AG04450 (cell line): ENCODE data around the gene PLEKHA8. TPM values are rescaled to one million over a fixed set of nuclear protein-coding genes. Genes with fewer than 3 reads are reported as not detected.

Experiments used
- CTCF ChIA-PET: fragments of 300-600, 350-600 bp; formaldehyde crosslinking; extraction: SDS; loops from one replicate; lab custom pipeline; 2022; ENCODE audit warnings: antibody characterized with exemption, inconsistent platforms; lab: Charles Lee
- POLR2A ChIA-PET: fragments of 350-600 bp; formaldehyde crosslinking; extraction: SDS; loops from one replicate; lab custom pipeline; 2021; ENCODE audit warnings: antibody characterized with exemption, inconsistent platforms; lab: Yijun Ruan, JAX
- DNase-seq: peaks from one replicate; pipeline ENCODE4 v3.0.0-alpha.2; 2011; ENCODE audit warnings: low read depth, low spot score
- H3K27ac ChIP-seq: one replicate; pipeline ENCODE4 v1.5.1; 2012; ENCODE audit warnings: low read depth, low read length, control low read depth
- H3K27me3 ChIP-seq: one replicate; pipeline ENCODE4 v1.6.0; 2012; ENCODE audit warnings: low read length; ENCODE audit not compliant: control insufficient read depth, insufficient read depth
- H3K4me3 ChIP-seq: 2 replicates; pipeline ENCODE4 v1.5.1; 2011; ENCODE audit warnings: mild to moderate bottlenecking, low read depth, low read length, control low read depth
- H3K9me3 ChIP-seq: 2 replicates; pipeline ENCODE4 v1.5.1; 2012; ENCODE audit warnings: low read length; ENCODE audit not compliant: control insufficient read depth, insufficient read depth
- polyA plus RNA-seq: library from polyadenylated mRNA; depleted of rRNA; stranded (reverse); fragments of >200 nt; gene quantifications from 2 replicates; pipeline ENCODE4 v1.2.3, GENCODE V29; 2011
- TF ChIP-seq, protein P1 (sequence below): IDR thresholded peaks from 2 replicates; pipeline ENCODE4 v1.5.1; 2011; ENCODE audit warnings: low read depth, low read length, control low read depth, inconsistent platforms

PLEKHA8 gene
- polyA plus RNA-seq, 1 experiment: 12.6 TPM

DNA sequence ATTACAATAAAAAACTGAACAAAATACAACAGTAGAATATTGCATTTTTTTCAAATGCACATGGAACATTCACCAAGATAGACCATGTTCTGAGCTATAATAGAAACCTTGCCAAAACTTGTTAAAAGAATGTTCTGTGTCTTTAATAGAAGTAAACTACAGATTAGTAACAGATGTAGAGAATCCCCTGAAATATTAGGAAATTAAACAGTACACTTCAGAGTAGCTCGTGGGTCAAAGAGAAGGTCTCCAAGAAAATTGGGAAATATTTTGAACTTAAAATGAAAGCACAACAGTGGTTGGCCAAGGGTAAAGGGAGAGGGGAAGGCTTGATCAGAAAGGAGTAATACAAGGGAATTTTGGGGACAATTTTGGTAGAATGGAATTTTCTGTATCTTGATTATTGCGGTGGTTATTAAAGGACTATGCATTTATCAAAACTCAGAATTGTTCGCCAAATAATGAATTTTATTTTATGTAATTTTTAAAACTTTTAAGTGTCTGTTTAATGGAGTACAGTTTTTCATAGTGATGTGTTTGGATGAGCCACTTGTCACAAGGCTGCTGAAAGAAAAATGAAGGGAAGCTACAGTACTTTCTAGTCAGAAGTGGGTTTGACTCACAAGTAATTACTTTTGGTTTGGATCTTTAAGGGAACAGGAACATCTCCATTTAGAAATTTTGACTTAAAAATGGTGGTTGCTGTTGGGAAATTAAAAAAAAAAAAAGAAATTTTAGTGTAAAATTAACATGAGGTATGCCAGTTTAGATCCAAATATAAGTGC, 10.2 kb downstream of the PLEKHA8 start:
- H3K27me3 ChIP-seq: no peaks in the 10 kb centered on the region
- DNase-seq: no peak
- TF ChIP-seq, protein P1, sequence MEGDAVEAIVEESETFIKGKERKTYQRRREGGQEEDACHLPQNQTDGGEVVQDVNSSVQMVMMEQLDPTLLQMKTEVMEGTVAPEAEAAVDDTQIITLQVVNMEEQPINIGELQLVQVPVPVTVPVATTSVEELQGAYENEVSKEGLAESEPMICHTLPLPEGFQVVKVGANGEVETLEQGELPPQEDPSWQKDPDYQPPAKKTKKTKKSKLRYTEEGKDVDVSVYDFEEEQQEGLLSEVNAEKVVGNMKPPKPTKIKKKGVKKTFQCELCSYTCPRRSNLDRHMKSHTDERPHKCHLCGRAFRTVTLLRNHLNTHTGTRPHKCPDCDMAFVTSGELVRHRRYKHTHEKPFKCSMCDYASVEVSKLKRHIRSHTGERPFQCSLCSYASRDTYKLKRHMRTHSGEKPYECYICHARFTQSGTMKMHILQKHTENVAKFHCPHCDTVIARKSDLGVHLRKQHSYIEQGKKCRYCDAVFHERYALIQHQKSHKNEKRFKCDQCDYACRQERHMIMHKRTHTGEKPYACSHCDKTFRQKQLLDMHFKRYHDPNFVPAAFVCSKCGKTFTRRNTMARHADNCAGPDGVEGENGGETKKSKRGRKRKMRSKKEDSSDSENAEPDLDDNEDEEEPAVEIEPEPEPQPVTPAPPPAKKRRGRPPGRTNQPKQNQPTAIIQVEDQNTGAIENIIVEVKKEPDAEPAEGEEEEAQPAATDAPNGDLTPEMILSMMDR: no peak
- CTCF ChIA-PET: interaction anchor here (1.2 to 6.1 kb wide), 2 partner anchors 24 to 36 kb away, joined by 5 to 36 read pairs; no protein-coding TSS in a partner anchor
- no peaks in the 10 kb centered on the region for H3K9me3 ChIP-seq
- no peak overlapping the region for H3K27ac ChIP-seq
- POLR2A ChIA-PET: interaction anchor here (0.7 kb wide), 1 partner anchor 11 kb away, joined by 3 read pairs; no protein-coding TSS in a partner anchor
- no peak overlapping the region for H3K4me3 ChIP-seq

DNA sequence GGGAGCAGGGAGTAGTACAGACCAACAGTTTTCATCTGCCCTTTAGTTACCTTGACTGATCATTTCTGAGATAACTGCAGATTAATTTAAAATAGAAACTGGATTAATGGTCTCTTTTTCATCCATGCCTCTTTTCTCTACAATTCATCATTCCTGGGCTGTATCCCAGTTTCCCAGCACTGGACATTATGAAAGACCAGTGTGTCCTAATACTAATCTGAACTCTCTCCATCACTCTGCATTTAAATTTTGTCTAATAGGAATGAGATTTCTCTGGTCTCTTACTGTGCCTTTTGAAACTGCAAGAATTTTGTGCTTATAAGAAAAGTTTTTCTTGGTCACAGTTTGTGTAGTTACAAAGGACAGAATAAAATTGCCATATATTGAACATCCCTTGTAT, 12.7 kb downstream of the PLEKHA8 start:
- CTCF ChIA-PET: interaction anchor here (0.7 to 1.8 kb wide), 4 partner anchors 21 to 293 kb away, joined by 4 to 10 read pairs (median 10); no protein-coding TSS in a partner anchor
- DNase-seq: no peak
- TF ChIP-seq, protein P1: no peak
- Histone ChIP-seq H3K9me3 (no peaks in the 10 kb centered on the region), H3K27me3 (no peaks in the 10 kb centered on the region), H3K4me3 (no peak overlapping the region), H3K27ac (no peak overlapping the region)
- POLR2A ChIA-PET: no interaction called here

DNA sequence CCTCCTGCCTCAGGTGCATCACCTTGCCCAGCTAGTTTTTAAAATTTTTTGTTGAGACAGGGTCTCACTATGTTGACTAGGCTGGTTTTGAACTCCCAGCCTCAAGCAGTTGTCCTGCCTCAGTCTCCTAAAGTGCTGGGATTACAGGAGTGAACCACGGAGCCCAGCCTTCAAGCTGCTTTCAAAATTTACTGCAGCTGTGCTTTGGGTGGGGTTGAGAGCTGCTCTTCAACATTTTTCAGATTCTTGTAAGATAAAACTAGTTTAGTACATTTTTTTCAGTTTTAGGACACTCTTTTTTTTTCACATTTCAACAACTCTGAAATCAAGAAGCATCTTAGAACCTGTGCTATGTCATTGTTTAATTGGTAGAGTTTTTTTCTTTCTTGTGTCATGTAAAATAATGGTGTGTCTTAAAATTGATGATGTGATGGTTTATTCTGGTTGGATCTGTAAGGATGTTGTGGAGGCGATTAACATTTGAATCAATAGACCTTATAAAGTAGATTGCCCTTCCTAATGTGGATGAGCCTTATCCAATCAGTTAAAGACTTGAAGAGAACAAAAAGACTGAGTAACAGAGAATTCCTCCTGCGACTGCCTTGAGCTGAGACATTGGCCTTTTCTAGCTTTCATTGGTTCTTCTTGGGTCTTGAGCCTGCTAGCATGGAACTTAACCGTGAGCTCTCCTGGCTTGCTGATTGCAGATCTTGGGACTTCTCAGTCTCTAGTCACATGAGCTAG, 13.5 kb downstream of the PLEKHA8 start:
- CTCF ChIA-PET: interaction anchor here (0.7 to 1.8 kb wide), 3 partner anchors 21 to 294 kb away, joined by 9 to 10 read pairs (median 10); no protein-coding TSS in a partner anchor
- H3K4me3 ChIP-seq: no peak overlapping the region
- H3K27ac ChIP-seq: no peak overlapping the region
- POLR2A ChIA-PET: no interaction called here
- no peaks in the 10 kb centered on the region for H3K9me3 ChIP-seq
- DNase-seq: no peak
- no peaks in the 10 kb centered on the region for H3K27me3 ChIP-seq
- TF ChIP-seq, protein P1: no peak

DNA sequence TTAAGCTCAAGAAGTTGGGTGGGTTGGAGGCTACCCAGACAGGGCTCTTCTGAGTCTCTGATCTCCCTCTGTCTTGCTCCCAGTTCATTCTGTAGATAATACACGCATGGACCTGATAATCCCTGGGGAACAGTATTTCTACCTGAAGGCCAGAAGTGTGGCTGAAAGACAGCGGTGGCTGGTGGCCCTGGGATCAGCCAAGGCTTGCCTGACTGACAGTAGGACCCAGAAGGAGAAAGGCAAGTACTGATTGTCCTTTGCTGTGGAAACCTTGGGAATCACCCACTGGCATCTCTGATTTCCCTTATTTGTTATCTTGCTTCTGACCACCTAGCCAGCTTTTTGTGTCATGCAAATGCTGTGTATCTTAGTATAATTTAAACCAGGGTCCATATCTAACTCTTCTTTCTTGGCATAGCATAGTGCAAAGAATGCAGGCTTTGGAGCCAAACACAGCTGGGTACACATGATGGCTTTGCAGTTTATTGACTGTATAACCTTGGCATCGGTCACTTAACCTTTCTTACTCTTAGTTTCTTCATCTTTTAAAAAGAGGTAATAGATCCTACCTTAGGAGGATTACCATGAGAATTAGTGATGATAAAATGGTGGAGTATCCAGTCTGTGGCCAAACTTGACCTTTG, 18.0 kb downstream of the PLEKHA8 start:
- no peaks in the 10 kb centered on the region for H3K27me3 ChIP-seq
- POLR2A ChIA-PET: no interaction called here
- CTCF ChIA-PET: interaction anchor here (0.6 to 1.0 kb wide), 4 partner anchors 17 to 431 kb away, joined by 3 read pairs; no protein-coding TSS in a partner anchor
- no peak overlapping the region for H3K27ac ChIP-seq
- H3K9me3 ChIP-seq: no peaks in the 10 kb centered on the region
- DNase-seq: no peak
- no peak overlapping the region for H3K4me3 ChIP-seq
- TF ChIP-seq, protein P1: no peak
